ENCODE measurements around the gene ADCY4.

Gene ADCY4

GRCh38 chr14:24327303-24327702 lies 7.6 kb downstream of the ADCY4 start:
- Histone ChIP-seq H3K27me3 (replicated peaks in 2 of 5; ENCODE audit: control insufficient read depth in 4 of 5, insufficient read depth in 5 of 5, low read length in 4 of 5) (peaks cover 0 to 5% (median under 1%) of the 10 kb centered on the region in 5 experiments), H3K27ac (ENCODE audit: insufficient read depth in 1 of 2, low read depth in 1 of 2, low read length in 2 of 2, poor library complexity in 1 of 2, severe bottlenecking in 2 of 2) (no peak overlapping the region), H3K4me1 (ENCODE audit: control extremely low read depth in 1 of 4, control insufficient read depth in 4 of 4, insufficient read depth in 4 of 4, low read length in 3 of 4) (peaks cover 9 to 59% (median 45%) of the 10 kb centered on the region in 4 experiments), H3K9me3 (ENCODE audit: control extremely low read depth in 1 of 5, control insufficient read depth in 4 of 5, insufficient read depth in 2 of 5, low read depth in 1 of 5, low read length in 4 of 5) (no peaks in the 10 kb centered on the region), H3K4me3 (ENCODE audit: control insufficient read depth in 1 of 7, extremely low read depth in 1 of 7, insufficient read depth in 4 of 7, low read depth in 2 of 7, low read length in 6 of 7) (peak overlapping the region in 2 of 7 experiments; percentile 28), H3K36me3 (ENCODE audit: control insufficient read depth in 4 of 4, insufficient read depth in 4 of 4, low read length in 3 of 4) (no peaks in the 10 kb centered on the region)
- ChIA-PET CTCF (interaction anchor here (1.2 to 21.7 kb wide), 7 partner anchors 10 to 105 kb away, joined by 3 to 488 read pairs (median 4); partner anchors contain the start of genes CBLN3, CIDEB, DHRS1 and KHNYN), POLR2A (no interaction called here)
- WGBS (ENCODE audit: insufficient coverage): no CpG with 5 or more reads among the region's 2 CpGs
- no peak for DNase-seq

DNA sequence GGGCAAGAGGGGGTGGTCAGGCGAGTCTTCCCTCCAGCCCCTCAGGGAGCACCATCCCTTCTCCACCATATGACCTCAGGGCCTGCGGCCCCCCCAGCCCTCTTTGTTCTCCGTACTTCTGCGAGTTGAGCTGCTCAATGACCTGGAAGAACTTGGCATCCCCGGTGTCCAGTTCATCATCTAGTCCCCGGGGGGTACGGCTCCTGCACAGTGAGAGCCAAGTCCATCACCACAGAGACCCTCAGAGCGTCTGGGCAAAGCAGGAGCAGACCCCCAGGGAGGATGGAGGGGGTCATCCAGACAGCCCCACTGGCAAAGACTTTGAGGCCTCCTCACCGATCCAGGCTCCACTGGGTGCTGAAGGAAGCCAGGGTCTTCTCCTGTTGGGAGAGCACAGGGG lies 8.9 kb downstream of the ADCY4 start:
- Histone ChIP-seq H3K27ac (ENCODE audit: insufficient read depth in 1 of 2, low read depth in 1 of 2, low read length in 2 of 2, poor library complexity in 1 of 2, severe bottlenecking in 2 of 2) (no peak overlapping the region), H3K27me3 (replicated peaks in 2 of 5; ENCODE audit: control insufficient read depth in 4 of 5, insufficient read depth in 5 of 5, low read length in 4 of 5) (peaks cover 0 to 5% (median 0%) of the 10 kb centered on the region in 5 experiments), H3K9me3 (ENCODE audit: control extremely low read depth in 1 of 5, control insufficient read depth in 4 of 5, insufficient read depth in 2 of 5, low read depth in 1 of 5, low read length in 4 of 5) (no peaks in the 10 kb centered on the region), H3K4me3 (ENCODE audit: control insufficient read depth in 1 of 7, extremely low read depth in 1 of 7, insufficient read depth in 4 of 7, low read depth in 2 of 7, low read length in 6 of 7) (no peak overlapping the region), H3K36me3 (ENCODE audit: control insufficient read depth in 4 of 4, insufficient read depth in 4 of 4, low read length in 3 of 4) (no peaks in the 10 kb centered on the region), H3K4me1 (ENCODE audit: control extremely low read depth in 1 of 4, control insufficient read depth in 4 of 4, insufficient read depth in 4 of 4, low read length in 3 of 4) (peaks cover 4 to 50% (median 36%) of the 10 kb centered on the region in 4 experiments)
- whole genome bisulfite sequencing (ENCODE audit: insufficient coverage): 95% methylated on average over 9 of the region's 9 CpGs
- ChIA-PET CTCF (interaction anchor here (0.6 to 21.7 kb wide), 6 partner anchors 7 to 107 kb away, joined by 3 to 488 read pairs (median 21); partner anchors contain the start of genes CBLN3, CIDEB, DHRS1 and KHNYN), POLR2A (no interaction called here)
- no peak for DNase-seq

GRCh38 chr14:24325041-24325530 lies 9.8 kb downstream of the ADCY4 start:
- CTCF ChIA-PET: interaction anchor here (0.7 to 21.7 kb wide), 8 partner anchors 8 to 108 kb away, joined by 3 to 488 read pairs (median 13); partner anchors contain the start of genes CBLN3, CIDEB, DHRS1 and KHNYN
- H3K4me1 ChIP-seq (ENCODE audit: control extremely low read depth in 1 of 4, control insufficient read depth in 4 of 4, insufficient read depth in 4 of 4, low read length in 3 of 4): peaks cover 4 to 49% (median 35%) of the 10 kb centered on the region in 4 experiments
- POLR2A ChIA-PET: interaction anchor here (1.0 kb wide), 1 partner anchor 13 kb away, joined by 5 read pairs; no protein-coding TSS in a partner anchor
- no peak overlapping the region for H3K27ac ChIP-seq (ENCODE audit: insufficient read depth in 1 of 2, low read depth in 1 of 2, low read length in 2 of 2, poor library complexity in 1 of 2, severe bottlenecking in 2 of 2)
- H3K4me3 ChIP-seq (ENCODE audit: control insufficient read depth in 1 of 7, extremely low read depth in 1 of 7, insufficient read depth in 4 of 7, low read depth in 2 of 7, low read length in 6 of 7): no peak overlapping the region
- no peaks in the 10 kb centered on the region for H3K27me3 ChIP-seq (replicated peaks in 2 of 5; ENCODE audit: control insufficient read depth in 4 of 5, insufficient read depth in 5 of 5, low read length in 4 of 5)
- peak in 2 of 3 donors; percentile 50 to 65 for DNase-seq
- H3K36me3 ChIP-seq (ENCODE audit: control insufficient read depth in 4 of 4, insufficient read depth in 4 of 4, low read length in 3 of 4): no peaks in the 10 kb centered on the region
- no peaks in the 10 kb centered on the region for H3K9me3 ChIP-seq (ENCODE audit: control extremely low read depth in 1 of 5, control insufficient read depth in 4 of 5, insufficient read depth in 2 of 5, low read depth in 1 of 5, low read length in 4 of 5)
- WGBS (ENCODE audit: insufficient coverage): 19% methylated on average over 3 of the region's 5 CpGs

GRCh38 chr14:24324024-24324423 lies 10.8 kb downstream of the ADCY4 start:
- Histone ChIP-seq H3K4me3 (ENCODE audit: control insufficient read depth in 1 of 7, extremely low read depth in 1 of 7, insufficient read depth in 4 of 7, low read depth in 2 of 7, low read length in 6 of 7) (no peak overlapping the region), H3K36me3 (ENCODE audit: control insufficient read depth in 4 of 4, insufficient read depth in 4 of 4, low read length in 3 of 4) (no peaks in the 10 kb centered on the region), H3K27ac (ENCODE audit: insufficient read depth in 1 of 2, low read depth in 1 of 2, low read length in 2 of 2, poor library complexity in 1 of 2, severe bottlenecking in 2 of 2) (no peak overlapping the region), H3K4me1 (ENCODE audit: control extremely low read depth in 1 of 4, control insufficient read depth in 4 of 4, insufficient read depth in 4 of 4, low read length in 3 of 4) (peaks cover 4 to 39% (median 24%) of the 10 kb centered on the region in 4 experiments), H3K27me3 (replicated peaks in 2 of 5; ENCODE audit: control insufficient read depth in 4 of 5, insufficient read depth in 5 of 5, low read length in 4 of 5) (no peaks in the 10 kb centered on the region), H3K9me3 (ENCODE audit: control extremely low read depth in 1 of 5, control insufficient read depth in 4 of 5, insufficient read depth in 2 of 5, low read depth in 1 of 5, low read length in 4 of 5) (no peaks in the 10 kb centered on the region)
- POLR2A ChIA-PET: no interaction called here
- DNase-seq: no peak
- CTCF ChIA-PET: interaction anchor here (3.6 to 21.7 kb wide), 4 partner anchors 9 to 109 kb away, joined by 15 to 488 read pairs (median 209); partner anchors contain the start of genes CBLN3, CIDEB, DHRS1 and KHNYN
- 96% methylated on average over 4 of the region's 6 CpGs for WGBS (ENCODE audit: insufficient coverage)

GRCh38 chr14:24323341-24323740 lies 11.5 kb downstream of the ADCY4 start:
- POLR2A ChIA-PET: no interaction called here
- Histone ChIP-seq H3K27ac (ENCODE audit: insufficient read depth in 1 of 2, low read depth in 1 of 2, low read length in 2 of 2, poor library complexity in 1 of 2, severe bottlenecking in 2 of 2) (no peak overlapping the region), H3K9me3 (ENCODE audit: control extremely low read depth in 1 of 5, control insufficient read depth in 4 of 5, insufficient read depth in 2 of 5, low read depth in 1 of 5, low read length in 4 of 5) (no peaks in the 10 kb centered on the region), H3K4me3 (ENCODE audit: control insufficient read depth in 1 of 7, extremely low read depth in 1 of 7, insufficient read depth in 4 of 7, low read depth in 2 of 7, low read length in 6 of 7) (no peak overlapping the region), H3K36me3 (ENCODE audit: control insufficient read depth in 4 of 4, insufficient read depth in 4 of 4, low read length in 3 of 4) (no peaks in the 10 kb centered on the region), H3K27me3 (replicated peaks in 2 of 5; ENCODE audit: control insufficient read depth in 4 of 5, insufficient read depth in 5 of 5, low read length in 4 of 5) (no peaks in the 10 kb centered on the region), H3K4me1 (ENCODE audit: control extremely low read depth in 1 of 4, control insufficient read depth in 4 of 4, insufficient read depth in 4 of 4, low read length in 3 of 4) (peaks cover 4 to 34% (median 23%) of the 10 kb centered on the region in 4 experiments)
- CTCF ChIA-PET: interaction anchor here (3.6 to 21.7 kb wide), 4 partner anchors 10 to 109 kb away, joined by 15 to 488 read pairs (median 209); partner anchors contain the start of genes CBLN3, CIDEB, DHRS1 and KHNYN
- WGBS (ENCODE audit: insufficient coverage): 87% methylated on average over 3 of the region's 3 CpGs
- no peak for DNase-seq

DNA sequence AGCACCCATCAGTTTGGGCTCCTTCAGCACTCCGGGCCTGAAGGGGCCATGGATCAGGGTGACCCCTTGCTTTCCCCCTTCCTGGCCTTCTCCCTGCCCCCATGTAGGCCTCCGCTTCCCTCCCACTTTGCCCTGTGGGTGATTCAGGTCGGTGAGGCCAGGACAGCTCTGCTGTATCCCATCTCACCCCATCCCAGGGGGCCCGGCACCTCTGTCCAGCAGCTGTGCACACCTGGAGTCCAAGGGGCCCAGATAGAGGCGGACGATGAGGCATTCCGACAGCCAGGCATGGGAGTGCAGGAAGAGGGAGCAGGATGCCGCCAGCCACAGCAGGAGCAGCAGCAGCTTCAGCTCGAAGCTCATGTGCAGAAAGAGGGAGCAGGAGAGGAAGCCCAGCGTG lies 12.2 kb downstream of the ADCY4 start:
- POLR2A ChIA-PET: no interaction called here

More for the DNA sequence above, 12.2 kb downstream of the ADCY4 start:
- H3K4me3 ChIP-seq (ENCODE audit: control insufficient read depth in 1 of 7, extremely low read depth in 1 of 7, insufficient read depth in 4 of 7, low read depth in 2 of 7, low read length in 6 of 7): no peak overlapping the region
- 97% methylated on average over 8 of the region's 10 CpGs for WGBS (ENCODE audit: insufficient coverage)
- CTCF ChIA-PET: interaction anchor here (3.6 to 21.7 kb wide), 4 partner anchors 10 to 110 kb away, joined by 15 to 488 read pairs (median 209); partner anchors contain the start of genes CBLN3, CIDEB, DHRS1 and KHNYN
- H3K4me1 ChIP-seq (ENCODE audit: control extremely low read depth in 1 of 4, control insufficient read depth in 4 of 4, insufficient read depth in 4 of 4, low read length in 3 of 4): peaks cover 4 to 36% (median 23%) of the 10 kb centered on the region in 4 experiments
- DNase-seq: no peak
- no peak overlapping the region for H3K27ac ChIP-seq (ENCODE audit: insufficient read depth in 1 of 2, low read depth in 1 of 2, low read length in 2 of 2, poor library complexity in 1 of 2, severe bottlenecking in 2 of 2)
- no peaks in the 10 kb centered on the region for H3K27me3 ChIP-seq (replicated peaks in 2 of 5; ENCODE audit: control insufficient read depth in 4 of 5, insufficient read depth in 5 of 5, low read length in 4 of 5)
- no peaks in the 10 kb centered on the region for H3K36me3 ChIP-seq (ENCODE audit: control insufficient read depth in 4 of 4, insufficient read depth in 4 of 4, low read length in 3 of 4)
- H3K9me3 ChIP-seq (ENCODE audit: control extremely low read depth in 1 of 5, control insufficient read depth in 4 of 5, insufficient read depth in 2 of 5, low read depth in 1 of 5, low read length in 4 of 5): no peaks in the 10 kb centered on the region

Measured in common myeloid progenitor, CD34-positive (primary cell).